BE2C (cell line): Measurements from ENCODE around the gene RNASET2.
"Not testable (repeated sequence)": the region's sequence is repeated elsewhere in the genome, so short reads cannot be mapped to it uniquely, and the experiment has no call there.

ENCODE experiments used
- DNase-seq: peaks from one replicate; pipeline ENCODE4 v3.0.0-alpha.2; 2020
- H3K27me3 ChIP-seq: fragments of 250-450 bp; sonication (Bioruptor Pico); 2 replicates; pipeline ENCODE4 v1.5.1; 2020; ENCODE audit warnings: mild to moderate bottlenecking
- H3K36me3 ChIP-seq: fragments of 250-450 bp; sonication (Bioruptor Pico); 2 replicates; pipeline ENCODE4 v1.5.1; 2020; ENCODE audit warnings: mild to moderate bottlenecking
- H3K4me1 ChIP-seq: fragments of 250-450 bp; sonication (Bioruptor Pico); 2 replicates; pipeline ENCODE4 v1.5.1; 2020
- H3K4me3 ChIP-seq: 2 replicates; pipeline ENCODE4 v1.5.1; 2011; ENCODE audit warnings: low read depth, low read length
- H3K9me3 ChIP-seq: fragments of 250-450 bp; sonication (Bioruptor Pico); 2 replicates; pipeline ENCODE4 v1.5.1; 2020
- TF ChIP-seq, protein P1 (sequence below): IDR thresholded peaks from 2 replicates; pipeline ENCODE4 v1.5.1; 2012; ENCODE audit warnings: mild to moderate bottlenecking, low read depth, low read length

The RNASET2 gene

DNA sequence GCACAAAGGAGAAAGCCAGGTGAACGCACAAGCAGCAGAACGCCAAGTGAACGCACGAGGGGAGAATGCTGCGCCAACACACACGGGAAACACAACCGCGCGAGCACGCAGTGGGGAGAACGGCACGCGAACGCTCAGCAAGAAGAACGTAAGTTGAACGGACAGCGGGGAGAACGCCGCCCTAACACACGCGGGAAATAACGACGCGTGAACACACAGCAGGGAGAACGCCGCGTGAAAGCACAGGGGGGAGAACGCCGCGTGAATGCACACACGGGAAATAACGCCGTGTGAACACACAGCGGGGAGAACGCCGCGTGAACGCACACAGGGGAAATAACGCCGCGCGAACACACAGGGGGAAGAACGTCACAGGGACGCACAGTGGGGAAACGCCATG, 54.7 kb downstream of the RNASET2 start:
- no peaks in the 10 kb centered on the region for H3K4me1 ChIP-seq
- no peaks in the 10 kb centered on the region for H3K9me3 ChIP-seq
- no peak overlapping the region for H3K4me3 ChIP-seq
- no peak for DNase-seq
- H3K36me3 ChIP-seq: no peaks in the 10 kb centered on the region
- no peaks in the 10 kb centered on the region for H3K27me3 ChIP-seq
- TF ChIP-seq, protein P1, sequence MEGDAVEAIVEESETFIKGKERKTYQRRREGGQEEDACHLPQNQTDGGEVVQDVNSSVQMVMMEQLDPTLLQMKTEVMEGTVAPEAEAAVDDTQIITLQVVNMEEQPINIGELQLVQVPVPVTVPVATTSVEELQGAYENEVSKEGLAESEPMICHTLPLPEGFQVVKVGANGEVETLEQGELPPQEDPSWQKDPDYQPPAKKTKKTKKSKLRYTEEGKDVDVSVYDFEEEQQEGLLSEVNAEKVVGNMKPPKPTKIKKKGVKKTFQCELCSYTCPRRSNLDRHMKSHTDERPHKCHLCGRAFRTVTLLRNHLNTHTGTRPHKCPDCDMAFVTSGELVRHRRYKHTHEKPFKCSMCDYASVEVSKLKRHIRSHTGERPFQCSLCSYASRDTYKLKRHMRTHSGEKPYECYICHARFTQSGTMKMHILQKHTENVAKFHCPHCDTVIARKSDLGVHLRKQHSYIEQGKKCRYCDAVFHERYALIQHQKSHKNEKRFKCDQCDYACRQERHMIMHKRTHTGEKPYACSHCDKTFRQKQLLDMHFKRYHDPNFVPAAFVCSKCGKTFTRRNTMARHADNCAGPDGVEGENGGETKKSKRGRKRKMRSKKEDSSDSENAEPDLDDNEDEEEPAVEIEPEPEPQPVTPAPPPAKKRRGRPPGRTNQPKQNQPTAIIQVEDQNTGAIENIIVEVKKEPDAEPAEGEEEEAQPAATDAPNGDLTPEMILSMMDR: no peak

DNA sequence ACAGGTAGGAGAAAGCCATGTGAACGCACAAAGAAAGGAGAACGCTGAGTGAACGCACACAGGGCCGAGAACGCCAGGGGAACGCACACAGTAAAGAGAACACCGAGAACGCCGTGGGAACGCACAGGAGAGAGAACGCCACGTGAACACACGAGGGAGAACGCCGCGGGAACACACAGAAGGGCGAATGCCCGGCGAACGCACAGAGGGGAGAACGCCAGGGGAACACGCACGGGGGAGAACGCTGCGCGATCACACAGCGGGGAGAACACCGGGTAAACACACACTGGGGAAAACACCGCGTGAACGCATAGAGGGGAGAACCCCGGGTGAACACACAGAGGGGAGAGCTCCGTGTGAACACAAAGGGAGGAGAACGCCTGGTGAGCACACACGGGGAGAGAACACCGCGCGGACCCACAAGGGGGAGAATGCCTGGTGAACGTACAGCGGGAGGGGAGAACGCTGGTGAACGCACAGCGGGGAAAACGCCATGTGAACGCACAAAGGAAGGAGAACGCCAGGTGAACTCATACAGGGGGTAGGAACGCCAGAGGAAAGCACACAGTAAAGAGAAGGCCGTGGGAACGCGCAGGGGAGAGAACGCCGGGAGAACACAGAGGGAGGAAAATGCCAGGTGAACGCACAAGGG, 55.3 kb downstream of the RNASET2 start:
- DNase-seq: no peak
- no peak overlapping the region for H3K4me3 ChIP-seq
- no peaks in the 10 kb centered on the region for H3K27me3 ChIP-seq
- H3K9me3 ChIP-seq: no peaks in the 10 kb centered on the region
- H3K4me1 ChIP-seq: no peaks in the 10 kb centered on the region
- TF ChIP-seq, protein P1: no peak
- no peaks in the 10 kb centered on the region for H3K36me3 ChIP-seq

DNA sequence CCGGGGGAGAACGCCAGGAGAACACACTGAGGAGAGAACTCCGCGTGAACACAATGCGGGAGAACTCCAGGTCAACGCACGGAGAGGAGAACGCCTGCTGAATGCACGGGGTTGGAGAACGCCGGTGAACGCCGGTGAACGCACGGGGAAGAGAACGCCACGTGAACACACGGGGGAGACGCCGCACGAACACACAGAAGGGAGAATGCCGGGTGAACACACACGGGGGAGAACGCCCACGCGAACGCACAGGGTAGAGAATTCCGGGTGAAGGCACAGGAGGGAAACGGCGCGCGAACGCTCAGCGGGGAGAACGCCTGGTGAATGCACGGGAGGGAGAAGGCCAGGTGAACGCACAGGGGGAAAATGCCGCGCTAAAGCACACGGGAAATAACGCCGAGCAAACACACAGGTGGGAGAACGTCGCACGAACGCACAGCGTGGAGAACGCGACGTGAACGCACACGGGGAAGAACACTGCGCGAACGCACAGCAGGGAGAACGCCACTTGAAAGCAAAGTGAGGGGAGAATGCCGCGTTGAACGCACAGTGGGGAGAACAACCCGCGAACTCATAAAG, 56.1 kb downstream of the RNASET2 start:
- H3K4me1 ChIP-seq: no peaks in the 10 kb centered on the region
- H3K9me3 ChIP-seq: no peaks in the 10 kb centered on the region
- H3K27me3 ChIP-seq: no peaks in the 10 kb centered on the region
- no peak for DNase-seq
- TF ChIP-seq, protein P1: no peak
- no peaks in the 10 kb centered on the region for H3K36me3 ChIP-seq
- H3K4me3 ChIP-seq: no peak overlapping the region

DNA sequence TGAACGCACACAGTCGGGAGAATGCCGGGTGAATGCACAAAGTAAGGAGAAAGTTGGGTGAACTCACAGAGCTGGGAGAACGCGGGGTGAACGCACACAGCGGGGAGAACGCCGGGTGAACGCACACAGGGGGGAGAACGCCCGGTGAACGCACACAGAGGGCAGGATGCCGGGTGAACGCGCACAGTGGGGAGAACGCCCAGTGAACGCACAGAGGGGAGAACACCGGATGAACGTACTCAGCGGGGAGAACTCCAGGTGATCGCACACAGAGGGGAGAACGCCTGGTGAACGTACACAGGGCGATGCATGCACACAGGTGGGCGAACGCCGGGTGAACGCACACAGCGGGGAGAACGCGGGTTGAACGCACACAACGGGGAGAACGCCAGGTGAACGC, 57.4 kb downstream of the RNASET2 start:
- H3K4me3 ChIP-seq: no peak overlapping the region
- no peaks in the 10 kb centered on the region for H3K9me3 ChIP-seq
- TF ChIP-seq, protein P1: no peak
- H3K4me1 ChIP-seq: no peaks in the 10 kb centered on the region
- DNase-seq: no peak
- H3K36me3 ChIP-seq: no peaks in the 10 kb centered on the region
- no peaks in the 10 kb centered on the region for H3K27me3 ChIP-seq

DNA sequence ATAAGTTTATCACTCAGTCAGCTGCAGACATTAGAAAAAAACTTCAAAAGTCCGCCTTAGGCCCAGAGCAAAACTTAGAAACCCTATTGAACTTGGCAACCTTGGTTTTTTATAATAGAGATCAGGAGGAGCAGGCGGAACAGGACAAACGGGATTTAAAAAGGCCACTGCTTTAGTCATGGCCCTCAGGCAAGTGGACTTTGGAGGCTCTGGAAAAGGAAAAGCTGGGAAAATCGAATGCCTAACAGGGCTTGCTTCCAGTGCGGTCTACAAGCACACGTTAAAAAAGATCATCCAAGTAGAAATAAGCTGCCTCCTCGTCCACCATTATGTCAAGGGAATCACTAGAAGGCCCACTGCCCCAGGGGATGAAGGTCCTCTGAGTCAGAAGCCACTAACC, 61.7 kb downstream of the RNASET2 start:
- H3K4me1 ChIP-seq, H3K9me3 ChIP-seq, H3K4me3 ChIP-seq, H3K36me3 ChIP-seq, H3K27me3 ChIP-seq, DNase-seq: not testable (repeated sequence)

DNA sequence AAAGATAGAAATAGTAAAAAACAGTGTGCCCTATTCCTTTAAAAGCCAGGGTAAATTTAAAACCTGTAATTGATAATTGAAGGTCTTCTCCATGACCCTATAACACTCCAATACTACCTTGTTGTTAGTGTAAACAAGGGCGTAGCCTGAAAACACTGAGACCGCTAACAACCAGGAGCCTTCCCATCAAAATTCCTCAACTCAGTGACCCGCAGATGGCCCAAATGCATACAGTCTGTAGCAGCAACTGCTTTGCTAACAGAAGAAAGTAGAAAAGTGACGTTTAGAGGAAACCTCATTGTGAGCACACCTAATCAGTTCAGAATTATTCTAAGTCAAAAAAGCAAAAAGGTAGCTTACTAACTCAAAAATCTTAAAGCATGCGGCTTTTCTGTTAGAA, 63.9 kb downstream of the RNASET2 start:
- H3K4me3 ChIP-seq, H3K4me1 ChIP-seq, H3K9me3 ChIP-seq, H3K27me3 ChIP-seq, DNase-seq, H3K36me3 ChIP-seq: not testable (repeated sequence)

DNA sequence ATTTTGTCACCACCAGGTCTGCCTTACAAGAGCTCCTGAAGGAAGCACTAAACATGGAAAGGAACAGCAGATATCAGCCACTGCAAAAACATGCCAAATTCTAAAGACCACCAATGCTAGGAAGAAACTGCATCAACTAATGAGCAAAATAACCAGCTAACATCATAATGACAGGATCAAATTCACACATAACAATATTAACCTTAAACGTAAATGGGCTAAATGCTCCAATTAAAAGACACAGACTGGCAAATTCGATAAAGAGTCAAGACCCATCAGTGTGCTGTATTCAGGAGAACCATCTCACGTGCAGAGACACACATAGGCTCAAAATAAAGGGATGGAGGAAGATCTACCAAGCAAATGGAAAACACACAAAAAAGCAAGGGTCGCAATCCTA, 69.6 kb downstream of the RNASET2 start:
- not testable (repeated sequence) for H3K4me1 ChIP-seq

DNA sequence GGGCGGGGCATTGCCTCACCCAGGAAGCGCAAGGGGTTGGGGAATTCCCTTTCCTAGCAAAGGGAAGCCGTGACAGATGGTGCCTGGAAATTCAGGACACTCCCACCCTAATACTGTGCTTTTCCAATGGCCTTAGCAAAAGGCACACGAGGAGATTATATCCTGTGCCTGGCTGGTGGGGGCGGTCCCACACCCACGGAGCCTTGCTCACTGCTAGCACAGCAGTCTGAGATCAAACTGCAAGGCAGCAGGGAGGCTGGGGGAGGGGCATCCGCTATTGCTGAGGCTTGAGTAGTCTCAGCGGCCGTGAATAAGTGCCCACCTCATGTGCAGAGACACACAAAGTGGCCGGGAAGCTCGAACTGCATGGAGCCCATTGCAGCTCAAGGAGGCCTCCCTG, 71.4 kb downstream of the RNASET2 start:
- H3K4me3 ChIP-seq, H3K36me3 ChIP-seq, H3K9me3 ChIP-seq, H3K27me3 ChIP-seq, DNase-seq, H3K4me1 ChIP-seq: not testable (repeated sequence)

More for the DNA sequence above, 69.6 kb downstream of the RNASET2 start:
- H3K36me3 ChIP-seq, H3K27me3 ChIP-seq, H3K9me3 ChIP-seq, DNase-seq, H3K4me3 ChIP-seq: not testable (repeated sequence)
